Naive thymus-derived CD8-positive, alpha-beta T cell (primary cell): ENCODE results near the gene CARD9. TPM values are rescaled to one million over a fixed set of nuclear protein-coding genes. Genes with fewer than 3 reads are reported as not detected.

Experiments used
- ATAC-seq, 2 donors: fragments of 150-1000 bp; cut with Tn5 transposase in 1 of 2; sonication (Bioruptor Pico), chemical (Tn5 transposase) in 1 of 2; 1 replicate in 1 of 2; 2 replicates in 1 of 2; pipeline ENCODE4 v1.10.0; 2021; ENCODE audit warnings: mild to moderate bottlenecking in 2 of 2, moderate library complexity in 2 of 2
- POLR2A ChIA-PET: fragments of 350-600 bp; sonication (Branson Sonifier 250); formaldehyde crosslinking; loops from one replicate; lab custom pipeline; 2021; ENCODE audit warnings: antibody characterized with exemption; lab: Charles Lee
- DNase-seq, 10 donors: peaks; one replicate each; pipeline versions ENCODE4 v3.0.0 to v3.0.0-alpha.2; 2020 to 2022
- H3K27ac Mint-ChIP-seq, 10 donors: one replicate each; pipeline ENCODE4 v1.8.0; 2020 to 2022; ENCODE audit warnings: mild to moderate bottlenecking in 10 of 10, mixed read lengths in 10 of 10, moderate library complexity in 4 of 10, inconsistent platforms in 1 of 10
- H3K27me3 Mint-ChIP-seq, 5 donors: one replicate each; pipeline ENCODE4 v1.8.0; 2021 to 2022; ENCODE audit warnings: mixed read lengths in 5 of 5
- H3K36me3 Mint-ChIP-seq, 3 donors: one replicate each; pipeline ENCODE4 v1.8.0; 2020 to 2022; ENCODE audit warnings: mixed read lengths in 3 of 3, mild to moderate bottlenecking in 2 of 3, inconsistent platforms in 1 of 3
- H3K4me1 Mint-ChIP-seq, 4 donors: one replicate each; pipeline ENCODE4 v1.8.0; 2021 to 2022; ENCODE audit warnings: mixed read lengths in 4 of 4
- H3K4me3 Mint-ChIP-seq, 10 donors: one replicate each; pipeline ENCODE4 v1.8.0; 2020 to 2022; ENCODE audit warnings: mild to moderate bottlenecking in 10 of 10, mixed read lengths in 10 of 10, moderate library complexity in 6 of 10, inconsistent platforms in 1 of 10
- H3K9me3 Mint-ChIP-seq, 9 donors: one replicate each; pipeline ENCODE4 v1.8.0; 2020 to 2022; ENCODE audit warnings: mixed read lengths in 9 of 9, mild to moderate bottlenecking in 3 of 9, inconsistent platforms in 1 of 9, moderate library complexity in 1 of 9
- polyA plus RNA-seq, 3 donors: library from polyadenylated mRNA; unstranded; fragments of 300-500 nt; fragmentation: Illumina TruSeq; gene quantifications; one replicate each; pipeline ENCODE4 v1.2.3, GENCODE V29; 2021
- total RNA-seq, 8 experiments: library from RNA in 2 of 8; stranded (reverse) in 2 of 8; gene quantifications; one replicate each; pipeline ENCODE4 v1.2.3 and lab custom pipeline; 2021 to 2026

Gene CARD9
- total and polyA plus RNA-seq, 5 experiments from 2014 or later = 0.08 to 0.85 (median 0.21) TPM

- peak overlapping the region in 1 of 10 donors; percentile 29 for H3K27ac Mint-ChIP-seq
- POLR2A ChIA-PET = no interaction called here
- H3K36me3 Mint-ChIP-seq = peaks cover 4 to 74% (median 15%) of the 10 kb centered on the region in 3 donors
- H3K4me3 Mint-ChIP-seq = no peak overlapping the region
- DNase-seq (no peak), ATAC-seq (no peak)
- H3K9me3 Mint-ChIP-seq = no peaks in the 10 kb centered on the region
- H3K4me1 Mint-ChIP-seq = peaks cover 0 to 2% (median under 1%) of the 10 kb centered on the region in 4 donors
- no peaks in the 10 kb centered on the region for H3K27me3 Mint-ChIP-seq
Measured at GRCh38 chr9:136391737-136392537, 18.5 kb upstream of the CARD9 start.

GRCh38 chr9:136389396-136389795, 15.9 kb upstream of the CARD9 start:
- DNase-seq (no peak), ATAC-seq (no peak)
- Mint-ChIP-seq H3K27me3 (no peaks in the 10 kb centered on the region), H3K4me3 (no peak overlapping the region), H3K9me3 (no peaks in the 10 kb centered on the region), H3K36me3 (peaks cover 4 to 74% (median 21%) of the 10 kb centered on the region in 3 donors), H3K4me1 (peaks cover 8 to 16% (median 16%) of the 10 kb centered on the region in 4 donors), H3K27ac (no peak overlapping the region)
- POLR2A ChIA-PET = interaction anchor here (1.7 kb wide), 1 partner anchor 21 kb away, joined by 5 read pairs; the partner anchor contains the start of genes ENTR1 and PMPCA

- no peak overlapping the region for H3K27ac Mint-ChIP-seq
- H3K9me3 Mint-ChIP-seq = no peaks in the 10 kb centered on the region
- no peaks in the 10 kb centered on the region for H3K27me3 Mint-ChIP-seq
- no peak overlapping the region for H3K4me3 Mint-ChIP-seq
- POLR2A ChIA-PET = no interaction called here
- ATAC-seq (no peak), DNase-seq (no peak)
- H3K36me3 Mint-ChIP-seq = peaks cover 4 to 80% (median 22%) of the 10 kb centered on the region in 3 donors
- peaks cover 8 to 20% (median 16%) of the 10 kb centered on the region in 4 donors for H3K4me1 Mint-ChIP-seq
Measured at GRCh38 chr9:136387217-136387616, 13.7 kb upstream of the CARD9 start.

GRCh38 chr9:136386018-136386417, 12.5 kb upstream of the CARD9 start:
- peaks cover 7 to 20% (median 16%) of the 10 kb centered on the region in 4 donors for H3K4me1 Mint-ChIP-seq
- POLR2A ChIA-PET = interaction anchor here (0.7 kb wide), 1 partner anchor 1323 kb away, joined by 3 read pairs; no protein-coding TSS in a partner anchor
- H3K4me3 Mint-ChIP-seq = no peak overlapping the region
- peaks cover 4 to 72% (median 19%) of the 10 kb centered on the region in 3 donors for H3K36me3 Mint-ChIP-seq
- no peaks in the 10 kb centered on the region for H3K9me3 Mint-ChIP-seq
- no peaks in the 10 kb centered on the region for H3K27me3 Mint-ChIP-seq
- ATAC-seq (no peak), DNase-seq (no peak)
- H3K27ac Mint-ChIP-seq = peak overlapping the region in 1 of 10 donors; percentile 50

- Mint-ChIP-seq H3K9me3 (no peaks in the 10 kb centered on the region), H3K4me3 (peak overlapping the region in 5 of 10 donors; percentile 6 to 57 (median 28)), H3K27me3 (no peaks in the 10 kb centered on the region), H3K4me1 (peaks cover 7 to 20% (median 16%) of the 10 kb centered on the region in 4 donors), H3K27ac (peak overlapping the region in 4 of 10 donors; percentile 1 to 88 (median 32)), H3K36me3 (peaks cover 4 to 65% (median 19%) of the 10 kb centered on the region in 3 donors)
- DNase-seq = peak in 3 of 10 donors; percentile 32 to 53 (median 48)
- ATAC-seq = peak; percentile 84 to 96
- POLR2A ChIA-PET = interaction anchor here (1.1 kb wide), 1 partner anchor 19 kb away, joined by 4 read pairs; no protein-coding TSS in a partner anchor
Measured at GRCh38 chr9:136385015-136385414, 11.5 kb upstream of the CARD9 start.

GRCh38 chr9:136383436-136383835, 10.0 kb upstream of the CARD9 start:
- no peak overlapping the region for H3K4me3 Mint-ChIP-seq
- H3K36me3 Mint-ChIP-seq = peaks cover 0 to 54% (median 17%) of the 10 kb centered on the region in 3 donors
- no peak overlapping the region for H3K27ac Mint-ChIP-seq
- H3K9me3 Mint-ChIP-seq = no peaks in the 10 kb centered on the region
- ATAC-seq (no peak), DNase-seq (no peak)
- peaks cover 7 to 20% (median 16%) of the 10 kb centered on the region in 4 donors for H3K4me1 Mint-ChIP-seq
- POLR2A ChIA-PET = no interaction called here
- no peaks in the 10 kb centered on the region for H3K27me3 Mint-ChIP-seq

GRCh38 chr9:136381966-136382513, 8.6 kb upstream of the CARD9 start:
- peaks cover 0 to 40% (median 8%) of the 10 kb centered on the region in 3 donors for H3K36me3 Mint-ChIP-seq
- ATAC-seq (no peak), DNase-seq (no peak)
- H3K9me3 Mint-ChIP-seq = no peaks in the 10 kb centered on the region
- POLR2A ChIA-PET = no interaction called here
- H3K27me3 Mint-ChIP-seq = no peaks in the 10 kb centered on the region
- H3K4me3 Mint-ChIP-seq = no peak overlapping the region
- no peak overlapping the region for H3K27ac Mint-ChIP-seq
- peaks cover 7 to 20% (median 16%) of the 10 kb centered on the region in 4 donors for H3K4me1 Mint-ChIP-seq

- no peak for DNase-seq
- no peak overlapping the region for H3K27ac Mint-ChIP-seq
- peaks cover 0 to 35% (median 7%) of the 10 kb centered on the region in 3 donors for H3K36me3 Mint-ChIP-seq
- H3K4me3 Mint-ChIP-seq = no peak overlapping the region
- POLR2A ChIA-PET = no interaction called here
- no peak for ATAC-seq
- H3K27me3 Mint-ChIP-seq = no peaks in the 10 kb centered on the region
- no peaks in the 10 kb centered on the region for H3K9me3 Mint-ChIP-seq
- peaks cover 7 to 20% (median 16%) of the 10 kb centered on the region in 4 donors for H3K4me1 Mint-ChIP-seq
Measured at GRCh38 chr9:136381311-136381710, 7.8 kb upstream of the CARD9 start.

GRCh38 chr9:136380381-136380780, 6.9 kb upstream of the CARD9 start:
- Mint-ChIP-seq H3K4me1 (peaks cover 7 to 12% (median 9%) of the 10 kb centered on the region in 4 donors), H3K27me3 (no peaks in the 10 kb centered on the region), H3K4me3 (no peak overlapping the region), H3K36me3 (peaks cover 0 to 29% (median 7%) of the 10 kb centered on the region in 3 donors), H3K9me3 (no peaks in the 10 kb centered on the region), H3K27ac (no peak overlapping the region)
- ATAC-seq = no peak
- DNase-seq = no peak
- POLR2A ChIA-PET = interaction anchor here (1.3 kb wide), 1 partner anchor 17 kb away, joined by 4 read pairs; the partner anchor contains the start of gene DNLZ

- Mint-ChIP-seq H3K9me3 (no peaks in the 10 kb centered on the region), H3K4me1 (peaks cover 3 to 7% (median 5%) of the 10 kb centered on the region in 4 donors), H3K27me3 (no peaks in the 10 kb centered on the region), H3K36me3 (peaks cover 0 to 26% (median 5%) of the 10 kb centered on the region in 3 donors), H3K27ac (no peak overlapping the region), H3K4me3 (no peak overlapping the region)
- ATAC-seq = no peak
- POLR2A ChIA-PET = interaction anchor here (1.3 kb wide), 1 partner anchor 17 kb away, joined by 4 read pairs; the partner anchor contains the start of gene DNLZ
- DNase-seq = no peak
Measured at GRCh38 chr9:136379891-136380290, 6.4 kb upstream of the CARD9 start.

- Mint-ChIP-seq H3K27me3 (no peaks in the 10 kb centered on the region), H3K27ac (no peak overlapping the region), H3K4me3 (no peak overlapping the region), H3K36me3 (peaks cover 0 to 22% (median 1%) of the 10 kb centered on the region in 3 donors), H3K9me3 (no peaks in the 10 kb centered on the region), H3K4me1 (peaks cover 0 to 3% (median under 1%) of the 10 kb centered on the region in 4 donors)
- POLR2A ChIA-PET = interaction anchor here (1.3 kb wide), 1 partner anchor 16 kb away, joined by 4 read pairs; the partner anchor contains the start of gene DNLZ
- ATAC-seq (no peak), DNase-seq (no peak)
Measured at GRCh38 chr9:136379401-136379800, 5.9 kb upstream of the CARD9 start.

- POLR2A ChIA-PET = interaction anchor here (1.3 kb wide), 1 partner anchor 16 kb away, joined by 4 read pairs; the partner anchor contains the start of gene DNLZ
Measured at GRCh38 chr9:136379003-136379287, 5.5 kb upstream of the CARD9 start.

More at GRCh38 chr9:136379003-136379287, 5.5 kb upstream of the CARD9 start:
- Mint-ChIP-seq H3K27ac (peak overlapping the region in 1 of 10 donors; percentile 37), H3K36me3 (peaks cover 0 to 18% (median 0%) of the 10 kb centered on the region in 3 donors), H3K27me3 (no peaks in the 10 kb centered on the region), H3K4me3 (no peak overlapping the region), H3K4me1 (peaks cover 0 to under 1% (median 0%) of the 10 kb centered on the region in 4 donors), H3K9me3 (no peaks in the 10 kb centered on the region)
- ATAC-seq = no peak
- DNase-seq = no peak
